Mucosa of descending colon (tissue), 3 donors: ENCODE results near the gene SPOCD1. TPM values are rescaled to one million over a fixed set of nuclear protein-coding genes. Genes with fewer than 3 reads are reported as not detected.
A peak's percentile ranks its signal among the peaks of the same experiment; 100 is the strongest.

ENCODE experiments used
- ATAC-seq: fragments of 200-7000 bp; cut with Tn5 transposase; one replicate; pipeline ENCODE4 v1.9.1; 2020; ENCODE audit warnings: mild to moderate bottlenecking, moderate library complexity
- DNase-seq, 3 donors: peaks; one replicate each; pipeline ENCODE4 v3.0.0-alpha.2; 2020
- H3K36me3 ChIP-seq: fragments of 200-600 bp; one replicate; pipeline ENCODE4 v1.8.0; 2021; ENCODE audit warnings: low read depth, mild to moderate bottlenecking
- H3K4me1 ChIP-seq: fragments of 200-600 bp; one replicate; pipeline ENCODE4 v1.8.0; 2021; ENCODE audit warnings: low read depth, mild to moderate bottlenecking
- H3K4me3 ChIP-seq: fragments of 200-600 bp; one replicate; pipeline ENCODE4 v1.8.0; 2021; ENCODE audit warnings: mild to moderate bottlenecking
- H3K9me3 ChIP-seq: fragments of 200-600 bp; one replicate; pipeline ENCODE4 v1.8.0; 2021; ENCODE audit warnings: mild to moderate bottlenecking
- intact Hi-C, 2 donors: fragments of 100-400 bp; cut with DNase I in 1 of 2; cut with micrococcal nuclease in 1 of 2; formaldehyde crosslinking; loops; one replicate each; pipeline versions ENCODE4 v1.11.0 to v1.11.1; 2022; cut with DNase I, micrococcal nuclease
- total RNA-seq, 3 donors: library from RNA; stranded (reverse); fragmentation: NEBNext Ultra II Directional in 2 of 3; extraction: Animal tissue kit (Norgen Biotek cat#: 25700) in 2 of 3; gene quantifications; one replicate each; pipeline versions ENCODE4 v1.2.1 to v1.2.4, GENCODE V29; 2021 to 2023
- TF ChIP-seq, protein P1 (sequence below): fragments of 200-600 bp; IDR thresholded peaks from one replicate; pipeline ENCODE4 v1.8.0; 2022; ENCODE audit warnings: antibody characterized with exemption, mild to moderate bottlenecking
- donor health status: DM: no; HTN: no; CAD: no; lungs with moderate emphysema.
- donor health status: DM: no; HTN: no; CAD: no.
- donor health status: DM: no; HTN: yes; CAD: no.

The SPOCD1 gene
- total RNA-seq, 3 donors from 2014 or later, result 0.99 TPM; not detected in 2

DNA sequence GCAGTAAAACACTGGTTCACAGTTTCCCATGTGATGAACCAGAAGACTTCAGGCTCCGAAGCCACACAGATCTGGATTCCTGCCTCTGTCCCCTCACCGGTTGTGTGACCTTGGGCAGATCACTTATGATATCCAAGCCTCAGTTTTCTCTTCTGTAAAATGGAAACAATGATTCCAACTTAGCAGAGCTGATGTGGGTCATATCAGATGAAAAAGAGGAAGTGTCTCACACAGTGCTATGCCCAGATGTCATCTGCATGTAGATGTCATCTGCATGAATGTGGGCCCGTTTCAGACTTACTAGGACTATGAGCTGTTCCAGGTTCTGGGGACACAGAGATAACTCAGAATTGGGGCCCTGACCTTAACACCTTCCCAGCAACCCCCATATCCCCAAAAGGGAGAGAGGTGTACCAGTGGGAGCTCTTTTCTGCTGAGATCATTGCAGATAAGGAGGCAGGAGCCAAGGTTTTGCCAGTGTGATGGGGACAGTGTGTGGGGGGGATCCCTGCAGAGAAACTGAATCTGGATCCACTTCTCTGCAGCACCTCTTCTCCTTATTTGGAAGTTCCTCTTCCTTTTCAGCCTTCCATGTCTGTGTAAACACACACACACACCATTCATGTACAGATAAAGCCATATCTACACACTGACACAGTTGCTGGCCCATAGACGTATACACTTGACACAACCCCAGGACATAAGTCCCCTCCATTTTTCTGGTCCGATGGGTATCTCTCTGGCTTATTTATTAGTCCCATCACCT lies 46.7 kb downstream of the SPOCD1 start:
- H3K4me3 ChIP-seq, result no peak overlapping the region
- no peak for ATAC-seq
- H3K9me3 ChIP-seq, result no peaks in the 10 kb centered on the region
- DNase-seq, result no peak
- peaks cover 15% of the 10 kb centered on the region for H3K4me1 ChIP-seq
- TF ChIP-seq, protein P1, sequence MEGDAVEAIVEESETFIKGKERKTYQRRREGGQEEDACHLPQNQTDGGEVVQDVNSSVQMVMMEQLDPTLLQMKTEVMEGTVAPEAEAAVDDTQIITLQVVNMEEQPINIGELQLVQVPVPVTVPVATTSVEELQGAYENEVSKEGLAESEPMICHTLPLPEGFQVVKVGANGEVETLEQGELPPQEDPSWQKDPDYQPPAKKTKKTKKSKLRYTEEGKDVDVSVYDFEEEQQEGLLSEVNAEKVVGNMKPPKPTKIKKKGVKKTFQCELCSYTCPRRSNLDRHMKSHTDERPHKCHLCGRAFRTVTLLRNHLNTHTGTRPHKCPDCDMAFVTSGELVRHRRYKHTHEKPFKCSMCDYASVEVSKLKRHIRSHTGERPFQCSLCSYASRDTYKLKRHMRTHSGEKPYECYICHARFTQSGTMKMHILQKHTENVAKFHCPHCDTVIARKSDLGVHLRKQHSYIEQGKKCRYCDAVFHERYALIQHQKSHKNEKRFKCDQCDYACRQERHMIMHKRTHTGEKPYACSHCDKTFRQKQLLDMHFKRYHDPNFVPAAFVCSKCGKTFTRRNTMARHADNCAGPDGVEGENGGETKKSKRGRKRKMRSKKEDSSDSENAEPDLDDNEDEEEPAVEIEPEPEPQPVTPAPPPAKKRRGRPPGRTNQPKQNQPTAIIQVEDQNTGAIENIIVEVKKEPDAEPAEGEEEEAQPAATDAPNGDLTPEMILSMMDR, result no peak
- intact Hi-C loops, result no loop called here
- H3K36me3 ChIP-seq, result no peaks in the 10 kb centered on the region

DNA sequence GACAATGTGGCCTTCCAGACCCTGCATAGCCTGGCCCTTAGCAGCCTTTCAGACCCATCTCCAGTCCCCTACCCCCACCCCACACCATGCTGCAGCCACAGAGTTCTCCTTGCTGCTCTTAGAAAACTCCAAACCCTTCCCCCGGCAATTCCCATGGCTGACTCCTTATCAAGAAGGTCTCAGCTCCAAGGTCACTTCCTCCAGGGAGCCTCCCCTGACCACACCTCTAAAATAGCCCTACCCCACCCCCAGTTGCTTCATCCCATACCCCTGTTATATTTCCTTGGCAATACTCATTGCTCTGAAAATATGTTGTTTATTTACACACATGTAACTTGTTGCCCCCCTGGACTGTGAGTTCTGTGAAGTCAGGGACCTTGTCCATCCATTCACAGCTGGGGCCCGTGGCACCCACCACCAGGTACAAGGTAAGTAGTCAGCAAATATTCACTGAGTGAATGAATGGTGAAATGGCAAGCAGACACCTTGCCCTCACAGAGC lies 47.4 kb downstream of the SPOCD1 start:
- TF ChIP-seq, protein P1, result no peak
- Histone ChIP-seq H3K4me1 (peaks cover 18% of the 10 kb centered on the region), H3K9me3 (no peaks in the 10 kb centered on the region), H3K4me3 (no peak overlapping the region), H3K36me3 (no peaks in the 10 kb centered on the region)
- DNase-seq (no peak), ATAC-seq (peak; percentile 37)
- intact Hi-C loops, result no loop called here

DNA sequence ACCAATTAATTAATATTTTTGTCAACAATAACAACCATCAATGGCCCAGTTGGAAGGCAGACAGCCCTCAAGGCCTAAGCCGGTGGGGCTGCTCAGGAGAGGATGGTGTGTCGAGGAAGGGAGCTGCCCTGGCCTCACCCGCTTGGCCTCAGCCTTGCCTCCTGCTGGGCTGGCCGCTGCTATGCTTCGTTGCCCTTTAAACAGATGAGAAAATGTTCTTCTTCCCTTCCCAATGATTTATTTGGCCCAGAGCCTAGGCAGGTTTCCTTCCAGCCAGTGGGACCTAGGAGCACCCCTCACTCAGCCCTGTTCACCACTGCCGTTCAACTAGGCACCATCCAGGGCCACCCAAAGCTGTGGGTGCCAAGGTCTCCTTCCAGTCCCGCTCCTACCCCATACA lies 48.6 kb downstream of the SPOCD1 start:
- intact Hi-C loops, result no loop called here
- no peak for ATAC-seq
- TF ChIP-seq, protein P1, result no peak

DNA sequence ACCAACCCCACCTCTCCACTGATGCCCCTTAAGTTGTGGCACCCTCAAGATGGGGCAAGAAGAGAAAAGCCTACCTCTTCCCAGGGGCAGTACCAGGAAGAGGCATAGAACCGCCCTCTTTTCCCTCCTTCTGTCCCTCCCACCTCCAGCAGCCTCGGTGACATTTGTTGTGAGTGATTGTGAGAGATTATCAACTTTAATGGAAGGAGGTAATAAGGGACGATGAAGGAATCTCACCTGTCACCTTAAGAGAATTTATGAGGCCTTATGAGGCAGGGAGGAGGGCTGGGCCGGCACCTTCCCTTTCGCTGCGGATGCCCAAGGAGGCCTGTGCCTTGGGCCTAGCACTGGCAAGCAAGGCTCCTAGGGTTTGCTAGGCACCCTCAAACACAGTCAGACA lies 50.3 kb downstream of the SPOCD1 start:
- H3K9me3 ChIP-seq, result no peaks in the 10 kb centered on the region
- no peak for DNase-seq
- intact Hi-C loops, result no loop called here
- TF ChIP-seq, protein P1, result no peak
- H3K4me1 ChIP-seq, result peaks cover 14% of the 10 kb centered on the region
- no peak overlapping the region for H3K4me3 ChIP-seq
- H3K36me3 ChIP-seq, result no peaks in the 10 kb centered on the region
- no peak for ATAC-seq

More for the DNA sequence above, 48.6 kb downstream of the SPOCD1 start:
- Histone ChIP-seq H3K4me3 (no peak overlapping the region), H3K9me3 (no peaks in the 10 kb centered on the region), H3K36me3 (no peaks in the 10 kb centered on the region), H3K4me1 (peaks cover 12% of the 10 kb centered on the region)
- no peak for DNase-seq

DNA sequence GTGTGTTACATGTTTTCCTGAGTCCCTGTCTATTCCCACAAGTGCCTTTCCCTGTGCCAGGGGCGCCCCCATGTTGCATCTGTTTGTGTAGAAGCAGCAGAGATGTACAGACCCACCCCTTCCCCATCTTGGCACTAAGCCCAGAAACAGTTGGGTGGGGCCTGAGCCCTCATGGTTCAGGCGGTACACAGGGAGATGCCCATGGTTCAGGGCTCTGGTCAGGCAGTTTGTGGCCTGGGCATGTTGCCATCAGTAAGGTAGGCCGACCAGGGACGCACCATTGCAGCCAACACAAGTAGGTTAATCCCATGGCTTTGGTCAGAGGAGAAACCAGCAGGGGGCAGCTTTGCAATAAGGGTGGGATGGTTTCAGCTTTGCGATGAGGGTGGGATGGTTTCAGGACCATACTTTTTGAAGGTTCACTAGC lies 50.8 kb downstream of the SPOCD1 start:
- ATAC-seq, result no peak
- intact Hi-C loops, result no loop called here
- Histone ChIP-seq H3K4me3 (no peak overlapping the region), H3K4me1 (peaks cover 14% of the 10 kb centered on the region), H3K9me3 (no peaks in the 10 kb centered on the region), H3K36me3 (no peaks in the 10 kb centered on the region)
- TF ChIP-seq, protein P1, result no peak
- DNase-seq, result peak in 1 of 3 donors; percentile 36
